ENCODE measurements around the gene CASTOR1.

Gene CASTOR1

GRCh38 chr22:30318799-30319419 is 29.6 kb upstream of the CASTOR1 start:
- no peak for DNase-seq

GRCh38 chr22:30317778-30318177 is 28.5 kb upstream of the CASTOR1 start:
- DNase-seq: no peak

GRCh38 chr22:30315962-30316576 is 26.8 kb upstream of the CASTOR1 start:
- no peak for DNase-seq

GRCh38 chr22:30314915-30315314 is 25.6 kb upstream of the CASTOR1 start:
- DNase-seq: no peak

GRCh38 chr22:30313527-30314363 is 24.4 kb upstream of the CASTOR1 start:
- no peak for DNase-seq

- no peak for DNase-seq
Observed at GRCh38 chr22:30312053-30312452, 22.7 kb upstream of the CASTOR1 start.

GRCh38 chr22:30310881-30311771 is 21.8 kb upstream of the CASTOR1 start:
- DNase-seq: no peak

- peak; percentile 63 for DNase-seq
Observed at GRCh38 chr22:30309951-30310741, 20.8 kb upstream of the CASTOR1 start.

- DNase-seq: peak; percentile 63
Observed at GRCh38 chr22:30308518-30309230, 19.4 kb upstream of the CASTOR1 start.

- no peak for DNase-seq
Observed at GRCh38 chr22:30308093-30308492, 18.8 kb upstream of the CASTOR1 start.

- DNase-seq: no peak
Observed at GRCh38 chr22:30307041-30307574, 17.8 kb upstream of the CASTOR1 start.

- no peak for DNase-seq
Observed at GRCh38 chr22:30306627-30307011, 17.3 kb upstream of the CASTOR1 start.

GRCh38 chr22:30305906-30306626 is 16.8 kb upstream of the CASTOR1 start:
- DNase-seq: no peak

- peak; percentile 53 for DNase-seq
Observed at GRCh38 chr22:30305519-30305905, 16.2 kb upstream of the CASTOR1 start.

GRCh38 chr22:30304495-30305244 is 15.4 kb upstream of the CASTOR1 start:
- no peak for DNase-seq

- no peak for DNase-seq
Observed at GRCh38 chr22:30302810-30303138, 13.5 kb upstream of the CASTOR1 start.

- DNase-seq: peak; percentile 74
Observed at GRCh38 chr22:30301995-30302809, 12.9 kb upstream of the CASTOR1 start.

- DNase-seq: no peak
Observed at GRCh38 chr22:30299322-30299721, 10.0 kb upstream of the CASTOR1 start.
